HG03108 (cell line): Measurements from ENCODE around the gene PITX2.

Experiments
- ATAC-seq: cut with Tn5 transposase; IDR thresholded peaks from one replicate; pipeline ENCODE4 v1.9.1; 2021; ENCODE audit warnings: moderate library complexity; ENCODE audit not compliant: unreplicated experiment

PITX2 gene

DNA sequence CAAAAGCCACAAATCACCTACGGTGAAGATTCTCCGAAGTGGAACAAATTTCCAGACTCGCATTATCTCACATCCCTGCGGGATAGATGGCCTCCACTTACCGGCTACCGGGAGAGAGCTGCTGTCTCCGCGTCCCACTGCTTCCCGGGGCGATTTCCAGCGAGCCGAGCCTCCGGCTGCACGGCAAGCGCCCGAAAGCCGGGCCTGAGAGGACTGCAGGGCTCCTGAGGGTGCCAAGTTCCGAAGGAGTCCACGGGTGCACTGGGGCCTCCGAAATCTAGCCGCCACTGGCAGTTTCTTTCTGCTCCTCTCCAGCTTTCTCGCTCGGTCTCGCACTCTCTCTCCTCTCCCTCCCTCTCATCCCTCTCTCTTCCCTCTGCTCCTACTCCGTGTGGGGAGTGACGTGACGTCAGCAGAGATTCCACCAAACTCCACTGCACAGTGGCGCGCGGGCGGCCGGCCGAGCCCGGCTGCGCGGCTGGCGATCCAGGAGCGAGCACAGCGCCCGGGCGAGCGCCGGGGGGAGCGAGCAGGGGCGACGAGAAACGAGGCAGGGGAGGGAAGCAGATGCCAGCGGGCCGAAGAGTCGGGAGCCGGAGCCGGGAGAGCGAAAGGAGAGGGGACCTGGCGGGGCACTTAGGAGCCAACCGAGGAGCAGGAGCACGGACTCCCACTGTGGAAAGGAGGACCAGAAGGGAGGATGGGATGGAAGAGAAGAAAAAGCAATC lies 14.0 kb upstream of the PITX2 start:
- no peak for ATAC-seq

DNA sequence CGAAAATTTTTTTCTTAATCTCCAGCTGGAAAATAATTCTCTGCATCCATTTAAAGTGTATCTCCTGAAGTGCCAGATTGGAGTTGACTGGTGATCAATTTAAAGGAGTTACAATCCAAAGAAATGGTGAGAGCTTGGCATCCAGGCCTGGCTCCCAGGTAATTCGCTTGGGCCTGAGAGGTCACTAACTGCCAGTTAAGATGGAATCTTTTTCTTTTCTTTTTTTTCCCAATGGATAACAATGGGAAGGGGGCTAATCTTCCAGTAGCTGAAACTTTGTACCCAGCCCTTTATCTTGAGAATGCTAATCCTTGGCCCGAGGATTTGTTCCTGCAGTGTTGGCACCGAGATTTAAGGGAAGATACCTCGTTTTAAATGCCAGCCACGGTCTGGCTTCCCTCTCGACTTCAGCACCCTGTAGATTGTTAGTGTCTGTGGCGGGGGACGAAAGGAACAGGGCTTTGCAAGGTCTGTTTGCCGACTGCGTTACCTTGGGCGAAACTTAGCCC lies 13.3 kb upstream of the PITX2 start:
- no peak for ATAC-seq

DNA sequence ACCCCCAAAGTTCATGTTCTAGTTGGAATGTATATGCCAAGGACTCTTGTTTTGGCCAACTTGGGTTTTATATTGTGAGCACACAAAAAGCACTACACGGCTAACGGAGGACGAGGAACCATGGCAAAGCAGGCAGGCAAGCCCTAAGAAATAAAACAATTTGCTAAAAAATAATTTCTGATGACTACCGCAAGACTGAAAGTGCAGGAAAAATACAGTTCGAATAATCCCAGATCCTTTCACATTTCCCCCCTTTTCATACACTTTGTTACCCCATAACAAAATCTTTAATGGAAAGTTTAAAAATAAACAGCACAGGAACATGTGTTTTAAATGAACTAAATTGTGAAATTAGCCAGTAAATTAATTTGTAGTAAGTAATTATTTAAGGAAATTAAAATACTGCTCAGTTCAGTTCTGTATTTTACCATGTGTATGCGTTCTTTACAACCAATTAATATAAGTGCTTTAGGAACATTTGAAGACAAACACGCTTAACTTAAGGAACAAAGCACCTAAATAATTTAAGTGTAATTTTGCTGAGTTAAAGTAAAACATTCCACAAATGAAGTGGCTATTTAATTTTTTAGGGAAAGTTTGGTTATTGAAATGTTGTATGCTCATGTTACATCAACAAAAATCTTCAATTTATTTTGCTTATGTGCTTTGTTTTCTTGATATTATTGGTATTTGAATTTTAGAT lies 12.4 kb upstream of the PITX2 start:
- ATAC-seq, result no peak

DNA sequence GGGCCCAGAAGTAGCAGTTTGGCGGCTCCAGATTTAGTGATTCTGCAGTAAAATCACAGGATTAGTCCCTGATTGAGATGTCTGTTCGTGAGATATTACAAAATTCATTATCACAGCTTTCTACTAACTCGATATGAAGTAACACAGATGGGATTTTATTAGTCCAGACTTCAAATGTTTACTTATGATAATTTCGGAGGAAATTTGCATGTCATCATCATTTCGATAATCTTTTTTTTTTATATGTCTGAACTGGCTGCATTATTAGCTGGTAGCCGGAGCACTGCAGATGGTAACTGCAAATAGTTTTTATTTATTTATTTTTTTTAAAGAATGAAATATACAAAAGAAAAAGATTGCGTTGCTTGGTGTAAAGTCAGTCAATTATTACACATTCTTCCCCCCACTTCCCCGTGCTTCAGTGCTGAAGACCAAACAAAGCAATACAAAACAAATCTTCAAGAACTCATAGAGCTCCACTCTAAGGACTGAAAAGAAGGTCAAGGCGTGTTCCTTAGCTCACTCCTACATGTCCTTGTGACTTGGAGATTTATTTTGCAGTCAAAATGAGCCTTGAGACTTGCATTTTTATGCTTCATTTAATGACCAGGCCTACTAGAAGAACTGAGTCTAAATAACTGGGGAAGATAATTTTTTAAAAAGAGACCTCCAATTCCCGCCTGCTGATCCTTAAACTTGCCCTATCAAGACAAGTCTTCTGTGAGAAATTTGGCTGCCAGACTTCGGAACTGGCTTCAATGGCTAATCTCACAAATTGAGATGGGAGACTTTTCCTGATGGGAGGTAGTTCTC lies 11.7 kb upstream of the PITX2 start:
- no peak for ATAC-seq

DNA sequence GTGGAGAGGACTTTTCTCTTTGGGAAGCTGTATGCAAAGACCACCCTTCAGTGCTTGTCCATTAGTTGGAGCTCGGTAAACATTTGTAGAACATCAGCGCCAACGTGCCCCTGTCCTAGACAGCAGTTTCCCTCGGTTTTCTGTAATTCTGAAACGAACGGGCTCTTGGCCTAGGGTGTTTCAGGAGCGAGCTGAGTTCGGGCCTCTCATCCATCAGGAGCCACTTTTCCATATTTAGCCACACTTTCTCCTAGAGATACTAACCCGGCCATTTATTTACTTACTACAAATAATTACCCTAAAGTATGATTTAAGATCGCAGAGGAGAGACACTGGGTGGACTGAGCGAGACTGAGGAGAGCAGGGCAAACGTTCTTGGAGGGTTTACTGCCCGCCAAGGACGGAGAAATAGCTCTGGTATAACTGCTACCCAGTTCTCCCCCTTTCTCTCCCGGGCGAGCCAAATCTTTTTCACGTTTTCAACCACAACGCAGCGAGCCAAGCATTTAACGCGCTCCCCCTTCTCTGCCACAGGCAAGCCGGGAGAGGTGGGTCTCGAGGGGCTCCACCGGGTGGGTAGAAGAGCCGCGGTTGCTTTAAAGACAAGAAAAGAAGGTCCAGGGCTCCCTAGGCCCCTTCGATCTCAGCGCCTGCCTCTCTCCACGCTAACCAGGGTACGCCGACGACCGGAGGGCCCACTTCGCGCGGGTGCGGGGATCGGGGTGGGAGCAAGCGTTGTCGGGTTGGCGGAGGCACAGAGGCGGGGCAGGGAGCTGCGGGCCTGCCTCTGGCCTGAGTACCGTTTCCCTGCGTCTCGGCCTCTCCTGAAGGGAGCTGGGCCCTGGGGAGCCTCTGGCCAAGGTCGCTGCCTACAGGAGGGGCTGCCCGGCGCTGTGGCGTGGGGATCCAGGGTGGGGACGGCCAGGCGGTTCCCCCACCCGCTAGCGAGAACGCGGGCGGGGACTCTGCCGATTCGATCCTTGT lies 10.8 kb upstream of the PITX2 start:
- ATAC-seq, result no peak

DNA sequence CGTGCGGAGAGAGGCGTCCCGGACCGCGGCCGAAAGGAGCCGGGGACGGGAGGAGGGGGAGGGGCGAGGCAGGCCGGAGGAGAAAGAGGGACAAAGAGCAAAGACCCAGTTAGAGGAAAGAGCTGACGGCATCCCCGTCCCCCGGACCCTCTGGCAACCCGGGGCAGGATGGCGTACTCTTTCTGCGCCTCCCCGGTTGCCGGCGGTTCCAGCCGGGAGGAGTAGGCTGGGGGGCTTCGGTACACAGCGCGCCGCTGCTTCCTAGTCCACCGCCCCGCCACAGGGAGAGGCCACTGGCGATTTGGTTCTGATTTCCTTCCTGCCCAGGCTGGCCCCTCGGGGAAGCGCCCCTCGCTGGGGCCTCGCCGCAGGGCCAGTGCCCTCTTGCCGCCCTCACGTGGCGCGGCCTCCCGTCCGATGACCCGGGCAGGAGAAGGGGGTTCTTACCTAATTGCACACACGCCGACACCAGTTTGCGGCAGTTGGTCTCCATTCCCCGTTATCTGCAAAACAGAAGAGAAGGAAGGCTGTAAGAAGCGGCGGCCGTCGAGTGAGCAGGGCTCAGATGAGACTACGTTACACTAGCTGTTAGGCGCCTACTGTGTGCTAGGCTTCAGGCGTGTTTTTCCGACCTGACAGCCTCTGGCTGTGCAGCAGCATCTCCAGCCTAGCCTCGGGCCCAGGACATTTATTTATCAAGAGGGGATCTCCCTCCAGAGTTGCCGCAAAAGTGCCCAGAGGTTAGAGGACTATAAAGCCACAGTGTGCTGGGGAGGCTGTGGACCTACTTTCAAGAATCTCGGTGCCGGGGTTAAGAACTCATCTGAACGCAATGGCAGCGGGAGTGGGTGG lies 9.9 kb upstream of the PITX2 start:
- no peak for ATAC-seq

DNA sequence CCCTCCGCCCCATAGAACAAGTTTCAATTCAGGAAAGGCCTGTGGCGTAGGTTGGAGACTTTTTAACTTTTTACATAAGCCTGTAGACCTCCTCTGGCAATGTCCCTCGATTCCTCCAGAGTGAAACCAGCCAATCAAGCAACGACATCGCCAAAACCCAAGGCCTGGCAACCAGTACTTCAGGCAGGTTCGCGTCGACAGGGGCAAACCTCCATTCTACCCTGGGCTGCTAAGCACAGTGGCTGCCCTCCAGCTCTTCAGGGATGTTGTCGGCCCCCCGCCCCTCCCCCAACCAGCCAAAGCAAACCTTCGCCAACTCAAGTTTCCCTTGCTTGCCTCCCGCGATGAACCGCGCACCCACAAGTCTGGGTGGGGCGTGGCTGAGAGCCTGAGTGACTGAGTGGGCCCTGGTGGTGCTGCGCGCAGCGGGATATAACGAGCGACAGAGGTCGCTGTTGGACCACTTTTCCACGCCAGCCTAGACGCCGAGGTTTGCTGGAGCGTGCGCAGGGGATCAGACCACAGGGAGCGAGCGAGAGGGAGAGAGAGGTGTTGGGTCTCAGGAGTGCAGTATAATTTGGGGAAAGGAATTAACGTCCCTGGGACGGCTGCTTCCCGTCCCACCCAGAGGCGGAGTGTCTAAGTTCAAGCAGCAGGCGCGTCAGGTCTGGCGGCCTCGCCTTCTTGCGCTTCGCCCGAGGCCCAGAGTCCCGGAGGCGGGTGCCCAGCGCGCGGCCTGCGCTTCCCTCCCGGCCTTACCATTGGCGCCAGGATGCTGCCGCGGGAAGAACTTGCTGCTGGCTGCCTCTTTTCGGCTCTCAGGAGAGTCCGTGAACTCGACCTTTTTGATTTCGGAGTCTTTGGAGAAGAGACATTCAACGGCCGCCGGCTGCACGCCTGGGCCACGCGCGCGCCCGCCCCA lies 9.0 kb upstream of the PITX2 start:
- ATAC-seq, result peak; percentile 95

DNA sequence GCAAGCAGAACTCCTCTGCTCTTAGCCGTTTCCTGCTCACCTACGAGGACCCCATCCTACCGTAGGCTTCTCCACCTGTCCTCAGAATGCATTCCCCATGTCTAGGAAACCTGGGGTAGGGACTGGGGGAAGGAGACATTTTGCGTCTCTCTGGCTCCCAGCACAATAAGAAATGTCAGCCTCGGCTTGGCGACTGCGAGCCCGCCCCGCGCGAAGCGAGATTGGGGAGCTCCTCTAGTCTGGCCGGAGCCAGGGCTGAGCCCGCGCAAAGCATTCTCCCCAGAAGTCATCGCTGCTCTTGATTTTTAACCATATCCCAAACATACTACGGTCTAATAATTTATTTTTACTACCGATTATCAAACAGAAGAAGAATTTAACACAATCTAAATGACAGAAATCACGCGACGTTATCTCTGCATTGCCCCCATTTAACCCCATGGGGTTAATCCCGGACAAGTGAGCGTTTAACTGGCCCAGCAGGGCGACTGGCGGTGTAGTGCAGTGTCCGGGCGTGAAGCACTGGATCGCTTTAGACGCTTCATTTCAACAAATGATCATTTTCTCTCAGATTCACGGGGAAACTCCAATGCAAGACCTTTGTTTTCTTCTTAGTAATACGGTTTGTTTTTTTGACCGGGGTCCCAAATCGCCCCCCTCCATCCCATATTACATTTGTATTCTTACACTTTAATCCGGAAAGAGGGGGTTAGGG lies 8.0 kb upstream of the PITX2 start:
- ATAC-seq, result no peak

DNA sequence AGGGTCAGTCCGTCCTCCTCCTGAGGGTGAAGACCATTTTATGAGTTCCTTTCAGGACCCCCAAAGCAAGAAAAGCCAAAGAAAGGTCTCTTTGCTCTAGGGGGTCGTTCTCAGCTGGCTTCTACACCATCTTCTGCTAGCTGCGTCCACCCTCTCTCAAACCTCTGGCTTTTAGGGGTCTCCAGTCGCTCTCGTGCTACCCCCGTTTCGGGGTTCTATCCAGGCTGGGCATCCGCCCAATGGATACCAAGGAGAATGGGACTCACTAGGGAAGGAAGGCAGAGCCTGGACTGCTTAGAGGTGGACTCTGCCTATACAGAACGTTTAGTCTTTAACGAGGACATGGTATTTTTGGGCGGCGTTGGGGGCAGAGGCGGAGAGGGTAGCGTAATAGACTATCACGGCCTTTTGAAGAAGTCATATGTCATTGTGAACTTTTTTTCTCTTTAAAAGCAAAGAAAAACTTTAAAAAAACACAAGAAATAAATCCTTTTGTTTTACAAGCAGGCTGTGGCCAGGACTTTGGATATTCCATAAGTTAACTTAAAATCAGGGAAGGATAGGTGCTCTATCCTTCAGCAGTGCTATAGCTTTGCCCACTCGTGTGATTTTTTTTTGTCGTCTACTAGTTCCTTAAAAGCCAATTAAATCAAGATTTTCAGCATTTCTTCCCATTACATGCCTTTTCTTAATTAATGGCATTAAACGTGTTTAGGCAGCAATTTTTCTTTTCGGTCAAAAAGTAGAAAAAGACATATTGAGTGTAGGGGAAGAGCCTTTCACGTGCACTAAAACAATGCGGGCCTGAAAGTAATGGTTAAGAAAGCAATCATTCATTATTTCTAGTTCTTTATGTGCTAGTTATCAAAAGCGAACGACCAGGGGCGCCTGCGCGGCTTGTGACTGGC lies 7.2 kb upstream of the PITX2 start:
- ATAC-seq, result no peak

DNA sequence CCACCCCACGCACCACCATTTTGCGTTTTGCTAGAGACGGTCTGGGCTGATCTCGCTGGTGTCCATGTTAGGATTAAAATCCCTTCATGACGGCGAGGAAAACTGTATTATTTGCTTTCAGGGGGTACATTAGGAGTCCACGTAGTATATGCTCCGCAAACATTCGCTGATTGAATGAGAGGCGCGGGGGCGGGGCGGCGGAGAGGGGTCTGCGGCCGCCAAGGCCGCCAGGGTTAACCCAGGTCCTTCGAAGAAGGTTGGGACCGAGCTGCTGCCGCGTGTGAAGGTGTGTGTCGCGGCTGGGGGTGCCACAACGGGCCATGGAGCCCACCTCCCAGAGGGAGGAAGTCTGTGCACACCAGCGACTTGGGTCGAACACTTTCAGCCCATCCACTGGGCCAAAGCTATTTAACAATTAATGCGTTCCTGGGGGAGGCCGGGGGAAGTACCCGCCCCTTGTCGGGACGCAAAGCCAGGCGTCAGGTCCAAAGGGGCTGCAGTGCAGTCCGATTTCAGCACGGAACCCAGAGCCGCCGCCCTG lies 6.4 kb upstream of the PITX2 start:
- ATAC-seq, result no peak

DNA sequence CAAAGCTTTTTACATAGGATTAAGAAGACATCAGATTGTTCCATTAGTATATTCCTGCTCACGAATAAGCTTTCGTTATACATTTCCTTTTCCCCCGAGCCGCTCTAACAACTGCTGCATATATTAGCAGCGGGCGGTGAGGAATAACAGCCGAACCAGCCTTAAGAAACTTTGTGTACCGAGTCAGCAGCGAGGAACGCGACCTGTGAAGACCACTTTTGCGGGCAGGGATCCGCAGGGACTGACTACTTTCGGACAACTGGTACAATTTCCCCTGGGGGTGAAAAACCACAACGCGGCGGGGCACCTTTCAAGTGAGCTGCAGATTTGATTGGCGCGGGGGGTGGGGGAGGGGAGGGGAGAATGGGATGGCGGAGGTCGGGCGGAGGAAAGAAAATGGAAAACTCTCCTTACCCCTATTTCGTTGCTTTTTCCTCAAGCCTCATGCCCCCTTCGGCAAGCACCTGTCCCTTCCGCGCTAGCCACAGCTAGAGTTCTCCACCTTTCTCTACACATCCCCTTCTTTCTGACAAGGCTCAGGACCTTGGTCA lies 5.9 kb upstream of the PITX2 start:
- no peak for ATAC-seq

DNA sequence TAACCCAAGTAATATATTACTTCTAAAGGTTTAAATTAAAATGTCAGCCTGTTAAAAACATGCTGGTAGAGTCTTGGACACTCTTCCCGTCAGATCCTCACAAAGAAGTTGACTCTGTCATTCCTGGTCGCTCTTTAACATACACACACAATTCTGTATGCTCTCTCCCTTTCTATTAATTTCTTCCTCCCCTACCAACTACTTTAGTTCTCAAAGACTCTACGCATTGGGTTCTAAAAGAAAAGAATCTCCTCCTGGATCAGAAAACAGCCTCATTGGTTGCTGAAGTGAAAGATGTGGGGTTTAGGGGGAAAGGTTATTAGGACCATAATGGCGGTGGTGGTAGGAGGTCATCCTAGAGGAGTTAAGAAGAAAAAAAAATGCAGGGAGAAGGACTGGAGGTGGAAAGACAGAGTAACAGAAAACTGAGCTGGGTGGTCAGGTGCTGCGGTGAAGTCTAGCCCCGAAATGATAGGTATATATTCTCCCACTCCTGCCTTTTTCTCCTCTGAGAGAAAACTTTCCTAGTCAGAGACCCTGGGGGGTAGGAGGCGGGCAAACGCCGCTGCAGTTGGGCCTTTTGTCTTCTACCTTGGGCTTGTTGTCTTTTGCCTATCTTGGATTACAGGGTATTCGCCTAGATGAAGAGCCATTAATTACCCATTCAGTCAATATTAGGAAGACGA lies 5.2 kb upstream of the PITX2 start:
- ATAC-seq, result no peak

DNA sequence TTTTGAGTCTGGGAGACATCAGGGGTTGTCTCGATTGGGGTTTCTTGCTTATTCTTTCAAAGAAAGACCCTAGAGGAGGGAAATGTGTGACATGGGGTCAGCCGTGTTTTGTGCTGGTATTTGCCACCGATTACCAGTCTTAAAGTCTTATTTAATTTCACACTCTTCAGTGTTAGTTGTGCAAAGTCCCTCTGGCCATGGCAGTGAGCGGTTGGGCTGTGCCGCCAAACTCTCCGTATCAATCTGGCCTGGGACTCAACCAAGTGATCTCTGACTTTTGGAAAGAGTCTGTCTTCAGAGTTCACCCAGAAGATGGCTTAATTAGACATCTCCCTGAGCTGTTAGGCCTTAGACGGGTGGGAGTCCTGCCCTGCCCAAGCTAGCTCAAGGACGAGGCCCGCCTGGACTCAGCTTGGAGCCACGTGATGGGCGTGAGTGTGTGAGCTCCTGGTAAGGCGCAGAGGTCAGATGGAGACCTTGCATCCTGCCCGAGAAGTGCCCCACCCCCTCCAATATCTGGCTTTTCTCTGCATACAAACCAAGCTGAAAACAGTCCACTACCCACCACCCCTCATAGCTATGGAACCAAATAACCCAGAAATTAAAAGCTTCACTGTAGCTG lies 3.8 kb upstream of the PITX2 start:
- ATAC-seq, result no peak

DNA sequence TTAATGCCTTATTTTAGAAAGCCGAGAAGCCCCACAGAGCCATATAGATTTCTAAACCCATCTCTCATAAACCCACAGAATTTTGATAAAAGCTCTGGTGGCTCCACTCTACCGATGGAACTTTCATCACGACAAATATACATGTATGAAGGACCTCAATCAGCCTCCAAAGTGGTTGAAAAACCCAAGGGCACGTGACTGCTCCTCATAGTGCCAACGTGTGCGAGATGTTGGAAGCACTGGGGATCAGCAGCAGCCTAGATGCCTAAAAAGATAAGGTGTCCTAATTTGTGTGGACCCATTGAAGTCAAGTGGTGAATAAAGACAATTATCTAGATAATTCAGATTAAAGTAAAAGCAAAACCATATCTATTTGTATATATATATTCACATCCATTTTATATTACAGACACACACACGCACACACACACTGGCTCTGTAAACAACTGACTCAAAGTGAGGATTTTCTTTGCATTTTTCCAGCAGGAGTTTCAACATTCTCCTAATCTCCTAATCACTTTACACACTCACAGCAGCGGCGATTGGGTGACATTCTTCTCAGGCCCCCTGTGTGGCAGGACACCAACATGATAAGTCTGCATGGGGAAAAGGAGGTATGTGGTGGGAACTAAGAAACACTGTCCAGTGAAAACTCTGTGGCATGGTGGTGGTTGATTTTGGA lies 2.8 kb upstream of the PITX2 start:
- no peak for ATAC-seq
